GM19468 (cell line): ENCODE data around the gene LRRC4C.
A peak's percentile ranks its signal among the peaks of the same experiment; 100 is the strongest.

Source experiments
- ATAC-seq: cut with Tn5 transposase; IDR thresholded peaks from one replicate; pipeline ENCODE4 v1.9.1; 2021; ENCODE audit warnings: mild to moderate bottlenecking, moderate library complexity, moderate number of reproducible peaks; ENCODE audit not compliant: unreplicated experiment; ENCODE audit errors: extremely low read depth

The LRRC4C gene

GRCh38 chr11:40340911-40341310 lies 1118.5 kb downstream of the LRRC4C start:
- ATAC-seq, result no peak

- ATAC-seq, result no peak
Observed at GRCh38 chr11:40338739-40339138, 1120.7 kb downstream of the LRRC4C start.

- no peak for ATAC-seq
Observed at GRCh38 chr11:40338062-40338461, 1121.4 kb downstream of the LRRC4C start.

- ATAC-seq, result no peak
Observed at GRCh38 chr11:40337118-40337517, 1122.3 kb downstream of the LRRC4C start.

- no peak for ATAC-seq
Observed at GRCh38 chr11:40328890-40329614, 1130.4 kb downstream of the LRRC4C start.

GRCh38 chr11:40323241-40323640 lies 1136.2 kb downstream of the LRRC4C start:
- ATAC-seq, result no peak

GRCh38 chr11:40321537-40321936 lies 1137.9 kb downstream of the LRRC4C start:
- no peak for ATAC-seq

GRCh38 chr11:40316171-40316570 lies 1143.3 kb downstream of the LRRC4C start:
- no peak for ATAC-seq

- ATAC-seq, result no peak
Observed at GRCh38 chr11:40315122-40315521, 1144.3 kb downstream of the LRRC4C start.

- no peak for ATAC-seq
Observed at GRCh38 chr11:40314327-40314726, 1145.1 kb downstream of the LRRC4C start.

GRCh38 chr11:40306938-40307548 lies 1152.4 kb downstream of the LRRC4C start:
- ATAC-seq, result peak; percentile 66

GRCh38 chr11:40302669-40303068 lies 1156.8 kb downstream of the LRRC4C start:
- ATAC-seq, result no peak

GRCh38 chr11:40295466-40295865 lies 1164.0 kb downstream of the LRRC4C start:
- ATAC-seq, result no peak

GRCh38 chr11:40294741-40295140 lies 1164.7 kb downstream of the LRRC4C start:
- ATAC-seq, result no peak

- no peak for ATAC-seq
Observed at GRCh38 chr11:40294349-40294735, 1165.1 kb downstream of the LRRC4C start.

GRCh38 chr11:40293655-40294348 lies 1165.7 kb downstream of the LRRC4C start:
- ATAC-seq, result peak; percentile 91

- ATAC-seq, result no peak
Observed at GRCh38 chr11:40292721-40293508, 1166.5 kb downstream of the LRRC4C start.

GRCh38 chr11:40291741-40292140 lies 1167.7 kb downstream of the LRRC4C start:
- ATAC-seq, result no peak

- ATAC-seq, result no peak
Observed at GRCh38 chr11:40291329-40291728, 1168.1 kb downstream of the LRRC4C start.

- ATAC-seq, result no peak
Observed at GRCh38 chr11:40290171-40290631, 1169.3 kb downstream of the LRRC4C start.
